Embryonic facial prominence (tissue), 1 donor: ENCODE results near the gene ZNRD2.
A peak's percentile ranks its signal among the peaks of the same experiment; 100 is the strongest.

Source experiments
- DNase-seq: peaks from one replicate; pipeline ENCODE4 v3.0.0-alpha.2; 2016; ENCODE audit errors: extremely low spot score

ZNRD2 gene

GRCh38 chr11:65573391-65574079 lies 3.3 kb downstream of the ZNRD2 start:
- no peak for DNase-seq

GRCh38 chr11:65574109-65574810 lies 4.0 kb downstream of the ZNRD2 start:
- peak; percentile 58 for DNase-seq

DNA sequence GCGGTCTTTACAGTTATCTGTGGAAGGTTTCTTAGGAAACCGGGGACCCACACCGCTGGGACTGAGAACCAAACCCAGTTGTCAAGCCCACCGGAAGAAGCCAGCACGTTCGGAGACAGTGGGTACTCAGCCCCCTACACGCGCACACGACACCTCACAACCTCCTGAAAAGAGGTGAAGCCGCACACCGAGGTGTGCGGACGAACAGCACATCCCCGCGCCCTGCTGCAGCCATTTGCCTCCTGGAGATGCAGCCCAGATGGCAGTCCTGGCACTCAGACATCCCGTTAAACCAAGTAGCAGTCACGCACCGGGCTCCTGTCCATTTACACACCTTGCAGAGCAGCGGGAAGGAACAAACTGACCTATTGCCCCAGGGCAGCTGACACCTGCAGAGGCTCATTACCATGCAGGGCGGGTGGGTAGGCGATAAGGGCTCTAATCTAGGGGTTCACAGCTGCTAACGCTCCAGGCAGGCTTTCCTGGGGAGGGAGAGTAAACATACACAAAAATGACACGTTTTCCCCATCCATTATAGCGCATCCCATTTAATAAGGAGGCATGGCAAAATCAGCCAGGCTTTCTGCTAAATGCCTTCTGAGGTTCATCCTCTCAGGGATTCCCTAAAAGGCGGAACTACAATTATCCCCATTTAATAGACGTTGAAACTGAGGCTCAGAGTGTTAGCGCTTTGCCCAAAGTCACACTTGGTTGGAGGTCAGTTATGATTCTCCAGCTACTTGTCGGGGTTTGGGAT lies 4.7 kb downstream of the ZNRD2 start:
- DNase-seq: no peak

GRCh38 chr11:65575568-65576231 lies 5.4 kb downstream of the ZNRD2 start, which contains the start of gene EHBP1L1:
EHBP1L1 (plus strand) TSS chr11:65576053; CDS start chr11:65576303, 250 bp downstream.
- no peak for DNase-seq

GRCh38 chr11:65576232-65576866 lies 6.1 kb downstream of the ZNRD2 start:
- DNase-seq: no peak

DNA sequence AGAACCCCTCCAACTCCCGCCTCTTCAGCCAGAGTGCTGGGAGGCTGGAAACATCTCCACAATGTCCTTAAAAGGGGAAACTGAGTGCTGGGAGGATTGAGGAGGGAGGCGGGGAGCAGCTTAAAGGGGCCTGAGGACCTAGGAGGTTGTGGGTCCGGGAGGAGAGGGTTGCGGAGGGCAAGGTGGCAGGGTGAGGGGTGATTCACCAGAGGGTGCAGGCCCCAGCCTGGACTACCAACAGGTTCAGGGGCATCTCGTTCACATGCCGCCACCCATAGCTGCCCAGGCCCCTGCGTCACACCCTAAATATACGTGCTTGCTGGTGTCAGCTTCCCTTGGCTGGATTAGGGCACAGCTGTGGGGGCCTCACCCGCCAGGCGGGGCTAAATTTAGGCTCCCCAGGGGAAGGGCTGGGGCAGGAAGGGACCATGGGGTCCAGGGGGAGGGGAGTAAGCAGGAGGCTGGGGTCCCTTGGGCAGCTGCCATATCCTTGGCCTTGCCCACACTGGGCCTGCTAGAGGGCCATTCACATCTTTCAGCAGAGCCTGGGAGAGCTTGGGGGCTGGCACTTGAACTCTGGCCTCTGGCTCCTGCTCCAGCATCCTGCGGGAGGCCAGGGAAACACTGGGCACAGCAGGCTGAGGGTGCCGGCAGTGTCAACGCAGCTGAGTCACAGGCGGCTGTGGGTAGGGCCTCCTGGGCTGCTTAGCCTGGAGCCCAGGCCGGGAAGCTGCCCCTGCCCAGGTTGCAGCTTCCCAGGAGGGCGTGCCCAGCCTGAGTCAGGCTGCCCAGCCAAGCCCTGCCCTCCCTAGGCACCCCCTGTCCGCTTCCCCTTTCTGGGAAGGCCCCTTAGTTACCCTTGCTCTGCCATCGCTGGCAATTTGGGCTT lies 6.8 kb downstream of the ZNRD2 start:
- no peak for DNase-seq

- no peak for DNase-seq
Observed at GRCh38 chr11:65577756-65578109, 7.5 kb downstream of the ZNRD2 start.

DNA sequence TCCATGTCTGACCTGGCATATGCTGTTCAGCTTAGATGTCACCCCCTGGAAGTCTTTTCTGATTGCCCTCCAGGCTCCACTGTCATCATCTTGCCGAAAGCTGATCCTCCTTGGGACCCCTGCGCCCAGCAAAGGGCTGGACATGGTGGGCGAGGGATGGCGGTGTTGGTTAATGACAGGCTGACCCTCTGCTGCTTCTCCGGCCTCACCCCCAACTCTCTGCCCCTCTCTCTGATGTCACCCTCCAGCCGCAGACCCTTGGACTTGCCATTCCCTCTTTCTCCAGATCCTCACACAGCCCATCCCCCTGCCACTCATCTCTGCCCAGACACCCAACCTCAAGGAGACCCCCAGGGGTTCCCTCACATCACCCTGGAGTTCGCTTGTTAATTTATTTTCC lies 7.9 kb downstream of the ZNRD2 start:
- no peak for DNase-seq

GRCh38 chr11:65578667-65579066 lies 8.4 kb downstream of the ZNRD2 start:
- no peak for DNase-seq

DNA sequence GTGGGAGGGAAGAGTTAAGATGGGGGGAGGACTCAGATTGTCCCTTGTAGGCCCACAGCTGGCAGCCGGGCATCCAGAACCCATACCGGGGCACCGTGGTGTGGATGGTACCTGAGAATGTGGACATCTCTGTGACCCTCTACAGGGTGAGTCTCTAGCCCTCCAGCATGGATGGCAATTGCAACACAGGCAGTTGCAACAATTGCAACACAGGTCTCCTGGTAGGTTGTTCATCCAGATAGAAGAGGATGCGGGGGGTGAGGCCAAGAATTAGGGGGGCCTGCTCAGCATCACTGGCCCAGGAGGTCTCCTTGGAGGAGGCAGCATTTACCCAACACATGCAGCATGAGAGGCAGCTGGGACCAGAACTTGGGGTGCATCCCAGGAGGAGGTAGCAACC lies 9.0 kb downstream of the ZNRD2 start:
- no peak for DNase-seq

GRCh38 chr11:65580031-65580692 lies 9.9 kb downstream of the ZNRD2 start:
- DNase-seq: no peak

- DNase-seq: no peak
Observed at GRCh38 chr11:65580756-65581155, 10.5 kb downstream of the ZNRD2 start.

DNA sequence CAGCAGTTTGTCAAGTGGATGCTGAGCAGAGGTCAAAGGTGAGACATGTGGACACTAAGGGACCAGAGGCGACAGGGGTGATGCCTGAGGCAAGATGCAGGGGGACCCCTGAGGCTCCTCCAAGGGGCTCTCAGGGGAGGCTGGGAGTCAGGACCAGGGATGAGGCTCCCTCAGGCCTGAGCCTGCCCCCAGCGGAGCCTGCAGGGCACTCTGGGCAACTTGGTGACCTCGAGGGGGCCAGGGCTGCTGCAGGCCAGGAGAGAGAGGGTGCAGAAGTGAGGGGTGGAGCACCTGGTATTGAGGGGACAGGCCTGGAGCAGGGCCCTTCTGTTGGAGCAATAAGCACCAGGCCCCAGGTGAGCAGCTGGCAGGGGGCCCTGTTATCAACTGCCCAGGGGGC lies 11.7 kb downstream of the ZNRD2 start:
- DNase-seq: no peak

DNA sequence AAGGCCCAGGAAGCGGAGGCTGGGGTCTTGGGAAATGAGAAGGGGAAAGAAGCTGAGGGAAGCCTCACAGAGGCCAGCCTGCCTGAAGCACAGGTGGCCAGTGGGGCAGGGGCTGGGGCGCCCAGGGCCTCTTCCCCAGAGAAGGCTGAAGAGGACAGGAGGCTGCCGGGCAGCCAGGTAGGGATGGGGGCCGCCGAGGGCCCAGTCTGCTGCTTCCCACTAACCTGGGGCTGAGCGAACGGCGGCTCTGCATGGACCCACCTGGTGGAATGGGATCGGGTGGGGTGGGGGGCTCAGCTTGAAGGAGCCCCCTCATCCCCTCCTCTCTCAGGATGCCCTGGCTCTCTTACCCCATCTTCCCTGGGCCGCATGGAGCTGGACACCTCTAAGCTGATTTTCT lies 13.3 kb downstream of the ZNRD2 start:
- DNase-seq: no peak

DNA sequence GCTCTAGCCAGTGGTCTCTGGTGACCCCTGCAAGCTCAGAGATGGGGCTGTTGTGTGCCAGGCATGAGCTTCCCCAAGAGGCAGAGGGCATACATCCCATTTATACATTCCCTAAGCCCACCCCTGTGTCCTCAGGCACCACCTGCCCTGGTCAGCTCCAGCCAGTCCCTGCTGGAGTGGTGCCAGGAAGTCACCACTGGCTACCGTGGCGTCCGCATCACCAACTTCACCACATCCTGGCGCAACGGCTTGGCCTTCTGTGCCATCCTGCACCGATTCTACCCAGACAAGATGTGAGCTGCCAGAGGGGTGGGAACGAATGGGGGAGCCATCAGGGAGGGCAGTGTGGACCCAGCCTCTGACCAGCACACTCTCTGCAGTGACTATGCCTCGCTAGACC lies 13.8 kb downstream of the ZNRD2 start:
- DNase-seq: no peak

- DNase-seq: no peak
Observed at GRCh38 chr11:65584723-65585171, 14.5 kb downstream of the ZNRD2 start.

- DNase-seq: no peak
Observed at GRCh38 chr11:65585396-65586246, 15.3 kb downstream of the ZNRD2 start.

DNA sequence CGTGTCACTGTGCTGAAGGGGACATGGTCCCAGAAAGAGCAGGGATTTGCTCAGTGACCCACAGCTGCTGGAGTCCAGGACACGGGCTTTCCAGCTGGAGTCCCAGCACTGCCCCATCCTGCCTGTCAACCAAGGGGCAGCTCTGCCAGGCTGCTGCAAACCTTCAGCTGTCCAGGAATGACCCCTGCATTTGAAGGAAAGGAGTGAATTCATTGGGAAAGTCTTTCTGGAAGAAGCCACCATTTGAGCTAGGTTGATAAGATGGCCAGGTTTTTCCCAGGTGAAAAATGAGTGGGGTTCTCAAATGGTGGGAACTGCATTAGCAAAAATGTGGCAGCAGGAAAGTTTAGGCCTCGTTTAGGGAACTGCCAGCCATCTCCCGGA lies 16.0 kb downstream of the ZNRD2 start:
- DNase-seq: no peak

GRCh38 chr11:65586676-65587075 lies 16.4 kb downstream of the ZNRD2 start:
- DNase-seq: no peak
